Stimulated activated naive B cell treated with anti-CD40 and anti-IgM and Interleukin-4, amounts not matched to agents 10 μg/mL and 1 μg/mL and 100 μg/mL, for 72 hours (primary cell): Measurements from ENCODE around the gene ACTL6B.

Experiments
- ATAC-seq, 2 donors: fragments of 150-1000 bp; cut with Tn5 transposase; replicated peaks; 2 replicates each; pipeline ENCODE4 v1.10.0; 2021; ENCODE audit warnings: moderate library complexity in 1 of 2
- DNase-seq: peaks from one replicate; pipeline ENCODE4 v3.0.0; 2021
- H3K27ac Mint-ChIP-seq: one replicate; pipeline ENCODE4 v1.8.0; 2022; ENCODE audit warnings: mild to moderate bottlenecking, mixed read lengths
- H3K27me3 Mint-ChIP-seq, 2 donors: one replicate each; pipeline ENCODE4 v1.8.0; 2022; ENCODE audit warnings: mixed read lengths in 2 of 2
- H3K36me3 Mint-ChIP-seq, 2 donors: one replicate each; pipeline ENCODE4 v1.8.0; 2022; ENCODE audit warnings: mixed read lengths in 2 of 2, mild to moderate bottlenecking in 1 of 2
- H3K4me1 Mint-ChIP-seq, 2 donors: one replicate each; pipeline ENCODE4 v1.8.0; 2022; ENCODE audit warnings: mixed read lengths in 2 of 2, mild to moderate bottlenecking in 1 of 2
- H3K4me3 Mint-ChIP-seq, 2 donors: one replicate each; pipeline ENCODE4 v1.8.0; 2022; ENCODE audit warnings: mild to moderate bottlenecking in 2 of 2, mixed read lengths in 2 of 2, moderate library complexity in 1 of 2
- H3K9me3 Mint-ChIP-seq, 2 donors: one replicate each; pipeline ENCODE4 v1.8.0; 2022; ENCODE audit warnings: mixed read lengths in 2 of 2, mild to moderate bottlenecking in 1 of 2

The ACTL6B gene

DNA sequence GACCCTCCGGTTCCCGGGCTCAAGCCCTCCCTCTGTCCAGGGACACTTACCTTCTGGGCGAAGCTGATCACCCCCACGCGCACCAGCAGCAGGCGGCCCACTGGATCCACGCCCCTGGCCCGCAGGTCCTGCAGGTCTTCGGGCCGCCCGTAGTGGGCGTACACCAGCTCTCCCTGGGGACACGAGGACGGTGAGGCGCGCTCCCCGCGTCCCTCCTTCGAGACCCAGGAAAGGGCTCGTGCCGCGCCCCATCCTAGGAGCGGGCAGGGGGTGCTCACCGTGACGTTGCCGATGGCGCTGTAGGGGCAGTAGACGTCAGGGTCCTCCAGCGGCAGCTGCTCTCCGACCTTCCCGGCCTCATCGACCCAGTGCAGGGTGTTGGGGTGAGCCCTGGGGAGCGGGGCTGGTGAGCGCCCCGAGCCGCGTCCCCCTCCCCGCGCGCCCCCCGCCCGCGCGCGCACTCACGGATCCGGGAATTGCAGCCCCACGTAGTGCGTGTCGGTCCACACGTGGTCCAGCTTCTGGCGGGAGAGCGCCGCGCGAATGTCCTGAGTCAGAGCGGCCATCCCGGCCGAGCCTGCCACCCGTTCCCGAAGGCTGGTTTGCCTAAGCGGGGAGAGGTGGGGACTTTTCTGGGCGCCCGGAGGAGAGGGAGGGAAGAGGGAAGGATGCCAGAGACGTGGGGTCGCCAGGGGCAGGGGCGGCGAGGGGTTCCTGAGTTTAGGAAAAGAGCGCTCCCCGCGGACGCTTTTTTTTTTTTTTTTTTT is 23.1 kb downstream of the ACTL6B start:
- peaks cover 0 to 7% of the 10 kb centered on the region in 2 donors for H3K36me3 Mint-ChIP-seq
- peak overlapping the region; percentile 86 for H3K27ac Mint-ChIP-seq
- no peaks in the 10 kb centered on the region for H3K27me3 Mint-ChIP-seq
- DNase-seq (peak; percentile 58), ATAC-seq (peak; percentile 72 to 73)
- H3K9me3 Mint-ChIP-seq: no peaks in the 10 kb centered on the region
- peak overlapping the region; percentile 85 to 93 for H3K4me3 Mint-ChIP-seq
- peaks cover 16 to 23% of the 10 kb centered on the region in 2 donors for H3K4me1 Mint-ChIP-seq

GRCh38 chr7:100630066-100630465 is 26.2 kb downstream of the ACTL6B start:
- Mint-ChIP-seq H3K36me3 (peaks cover 0 to 7% of the 10 kb centered on the region in 2 donors), H3K27me3 (no peaks in the 10 kb centered on the region), H3K27ac (no peak overlapping the region), H3K4me3 (no peak overlapping the region), H3K9me3 (no peaks in the 10 kb centered on the region), H3K4me1 (peaks cover 21 to 35% of the 10 kb centered on the region in 2 donors)
- ATAC-seq: no peak
- no peak for DNase-seq

GRCh38 chr7:100629117-100629716 is 27.0 kb downstream of the ACTL6B start:
- DNase-seq (no peak), ATAC-seq (no peak)
- H3K27me3 Mint-ChIP-seq: no peaks in the 10 kb centered on the region
- no peak overlapping the region for H3K4me3 Mint-ChIP-seq
- H3K36me3 Mint-ChIP-seq: peaks cover 0 to 7% of the 10 kb centered on the region in 2 donors
- H3K9me3 Mint-ChIP-seq: no peaks in the 10 kb centered on the region
- H3K27ac Mint-ChIP-seq: peak overlapping the region; percentile 66
- peaks cover 21 to 34% of the 10 kb centered on the region in 2 donors for H3K4me1 Mint-ChIP-seq

- ATAC-seq (no peak), DNase-seq (no peak)
- H3K4me3 Mint-ChIP-seq: peak overlapping the region; percentile 77 to 82
- no peaks in the 10 kb centered on the region for H3K9me3 Mint-ChIP-seq
- H3K4me1 Mint-ChIP-seq: peaks cover 10 to 15% of the 10 kb centered on the region in 2 donors
- peak overlapping the region; percentile 37 for H3K27ac Mint-ChIP-seq
- peaks cover 0 to 6% of the 10 kb centered on the region in 2 donors for H3K36me3 Mint-ChIP-seq
- no peaks in the 10 kb centered on the region for H3K27me3 Mint-ChIP-seq
Observed at GRCh38 chr7:100627238-100627549, 29.1 kb downstream of the ACTL6B start.

DNA sequence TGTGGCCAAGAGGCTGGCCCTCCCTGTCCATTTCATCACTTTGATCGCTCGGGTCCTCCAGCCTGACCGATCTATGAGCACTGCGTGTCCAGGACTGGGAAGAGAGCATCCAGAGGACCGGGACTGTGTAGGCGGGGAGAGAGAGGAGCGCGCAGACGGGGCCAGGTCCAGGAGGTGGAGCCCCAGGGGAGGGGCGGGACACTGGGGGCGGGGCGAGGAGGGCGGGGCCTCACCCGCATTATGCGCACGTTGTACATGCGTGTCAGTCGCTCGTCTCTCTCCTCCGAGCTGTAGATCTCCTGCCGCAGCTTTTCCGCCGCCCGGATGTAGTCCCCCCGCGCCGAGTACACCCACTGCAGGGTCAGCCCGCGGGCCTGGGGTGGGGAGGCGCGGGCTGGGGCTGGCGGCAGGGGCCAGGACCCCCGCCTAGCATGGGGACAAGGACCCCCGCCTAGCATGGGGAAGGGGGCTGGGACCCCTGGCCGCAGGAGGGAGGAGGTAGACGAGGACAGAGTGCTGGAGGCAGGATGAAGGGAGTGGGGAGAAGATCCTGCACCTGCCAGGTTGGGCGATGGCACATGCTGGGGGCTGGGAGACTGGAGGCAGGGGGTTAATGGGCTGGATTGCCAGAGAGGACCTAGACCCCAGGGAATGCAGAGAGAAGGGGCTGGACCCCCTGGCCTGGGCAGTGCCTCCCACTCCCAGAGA is 29.6 kb downstream of the ACTL6B start:
- Mint-ChIP-seq H3K4me3 (peak overlapping the region; percentile 77 to 82), H3K36me3 (peaks cover 0 to 11% of the 10 kb centered on the region in 2 donors), H3K9me3 (no peaks in the 10 kb centered on the region), H3K4me1 (peaks cover 10 to 13% of the 10 kb centered on the region in 2 donors), H3K27me3 (no peaks in the 10 kb centered on the region), H3K27ac (peak overlapping the region; percentile 73)
- ATAC-seq (peak; percentile 95 to 97), DNase-seq (peak; percentile 55)

DNA sequence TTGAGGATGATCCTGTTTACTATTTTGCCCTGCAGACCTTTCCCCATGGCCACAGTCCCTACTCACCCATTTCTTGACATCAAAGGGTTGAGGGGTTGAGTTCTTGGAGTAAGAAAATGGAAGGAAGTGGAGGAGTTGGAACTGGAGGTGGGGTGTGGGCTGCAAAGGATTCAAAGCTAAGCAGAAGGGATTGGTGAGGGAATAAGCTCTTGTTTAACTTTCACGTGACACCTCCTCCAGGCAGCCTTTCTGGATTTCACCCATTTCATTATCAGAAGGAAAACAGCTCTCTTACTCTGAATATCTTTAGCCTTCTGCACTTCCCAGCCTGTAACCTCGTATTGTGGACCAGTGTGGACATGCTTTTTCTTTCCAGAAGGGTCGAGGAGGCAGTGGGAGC is 30.2 kb downstream of the ACTL6B start:
- peak overlapping the region; percentile 77 to 82 for H3K4me3 Mint-ChIP-seq
- peaks cover 0 to 14% of the 10 kb centered on the region in 2 donors for H3K36me3 Mint-ChIP-seq

GRCh38 chr7:100623951-100624824 is 32.1 kb downstream of the ACTL6B start:
- DNase-seq: no peak
- no peaks in the 10 kb centered on the region for H3K27me3 Mint-ChIP-seq
- no peak overlapping the region for H3K27ac Mint-ChIP-seq

More for the DNA sequence above, 30.2 kb downstream of the ACTL6B start:
- H3K4me1 Mint-ChIP-seq: peaks cover 10 to 13% of the 10 kb centered on the region in 2 donors
- H3K9me3 Mint-ChIP-seq: no peaks in the 10 kb centered on the region
- no peak for DNase-seq
- H3K27me3 Mint-ChIP-seq: no peaks in the 10 kb centered on the region
- ATAC-seq: no peak
- no peak overlapping the region for H3K27ac Mint-ChIP-seq

GRCh38 chr7:100621554-100621953 is 34.7 kb downstream of the ACTL6B start:
- no peak for ATAC-seq
- H3K4me3 Mint-ChIP-seq: no peak overlapping the region
- H3K27ac Mint-ChIP-seq: no peak overlapping the region
- peaks cover 1 to 4% of the 10 kb centered on the region in 2 donors for H3K4me1 Mint-ChIP-seq
- no peak for DNase-seq
- H3K27me3 Mint-ChIP-seq: no peaks in the 10 kb centered on the region
- peaks cover 0 to 10% of the 10 kb centered on the region in 2 donors for H3K36me3 Mint-ChIP-seq
- H3K9me3 Mint-ChIP-seq: no peaks in the 10 kb centered on the region

More at GRCh38 chr7:100623951-100624824, 32.1 kb downstream of the ACTL6B start:
- peaks cover 8 to 13% of the 10 kb centered on the region in 2 donors for H3K4me1 Mint-ChIP-seq
- no peak for ATAC-seq
- H3K9me3 Mint-ChIP-seq: no peaks in the 10 kb centered on the region
- H3K36me3 Mint-ChIP-seq: peaks cover 0 to 11% of the 10 kb centered on the region in 2 donors
- H3K4me3 Mint-ChIP-seq: no peak overlapping the region

GRCh38 chr7:100620804-100621203 is 35.4 kb downstream of the ACTL6B start:
- Mint-ChIP-seq H3K4me1 (no peaks in the 10 kb centered on the region), H3K9me3 (no peaks in the 10 kb centered on the region), H3K4me3 (no peak overlapping the region), H3K27ac (no peak overlapping the region), H3K36me3 (peaks cover 0 to 10% of the 10 kb centered on the region in 2 donors), H3K27me3 (no peaks in the 10 kb centered on the region)
- ATAC-seq (no peak), DNase-seq (no peak)

- DNase-seq (no peak), ATAC-seq (no peak)
- Mint-ChIP-seq H3K4me1 (no peaks in the 10 kb centered on the region), H3K27me3 (no peaks in the 10 kb centered on the region), H3K27ac (no peak overlapping the region), H3K36me3 (peaks cover 0 to 11% of the 10 kb centered on the region in 2 donors), H3K9me3 (no peaks in the 10 kb centered on the region), H3K4me3 (no peak overlapping the region)
Observed at GRCh38 chr7:100620239-100620638, 36.0 kb downstream of the ACTL6B start.

DNA sequence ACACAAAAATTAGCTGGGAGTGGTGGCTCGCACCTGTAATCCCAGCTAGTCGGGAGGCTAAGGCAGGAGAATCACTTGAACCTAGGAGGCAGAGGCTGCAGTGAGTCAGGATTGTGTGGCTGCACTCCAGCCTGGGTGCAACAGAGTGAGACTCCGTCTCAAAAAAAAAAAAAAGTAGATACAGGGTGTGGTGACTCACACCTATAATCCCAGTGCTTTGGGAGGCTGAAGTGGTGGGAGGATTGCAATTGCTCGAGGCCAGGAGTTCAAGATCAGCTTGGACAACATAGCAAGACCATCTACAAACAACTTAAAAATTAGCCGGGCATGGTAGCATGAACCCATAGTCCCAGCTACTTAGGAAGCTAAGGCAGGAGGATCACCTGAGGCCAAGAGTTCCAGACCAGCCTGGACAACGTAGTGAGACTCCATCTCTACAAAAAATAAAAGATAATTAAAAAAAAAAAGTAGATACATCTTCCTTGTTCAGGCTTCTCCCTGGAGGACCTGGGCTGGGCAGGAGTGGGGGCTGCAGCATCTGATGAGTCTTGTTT is 41.9 kb downstream of the ACTL6B start:
- peaks cover 5 to 11% of the 10 kb centered on the region in 2 donors for H3K36me3 Mint-ChIP-seq
- no peak overlapping the region for H3K4me3 Mint-ChIP-seq
- no peak for ATAC-seq
- peaks cover 8 to 13% of the 10 kb centered on the region in 2 donors for H3K4me1 Mint-ChIP-seq
- no peaks in the 10 kb centered on the region for H3K9me3 Mint-ChIP-seq
- H3K27ac Mint-ChIP-seq: no peak overlapping the region
- no peak for DNase-seq
- H3K27me3 Mint-ChIP-seq: no peaks in the 10 kb centered on the region

GRCh38 chr7:100613412-100614175 is 42.7 kb downstream of the ACTL6B start:
- H3K27me3 Mint-ChIP-seq: no peaks in the 10 kb centered on the region
- peaks cover 5 to 11% of the 10 kb centered on the region in 2 donors for H3K36me3 Mint-ChIP-seq
- peak overlapping the region; percentile 78 to 97 for H3K4me3 Mint-ChIP-seq
- no peak for ATAC-seq
- no peaks in the 10 kb centered on the region for H3K9me3 Mint-ChIP-seq
- peaks cover 8 to 13% of the 10 kb centered on the region in 2 donors for H3K4me1 Mint-ChIP-seq
- no peak for DNase-seq
- H3K27ac Mint-ChIP-seq: peak overlapping the region; percentile 56
